Activated naive CD4-positive, alpha-beta T cell treated with anti-CD3 and anti-CD28 coated beads, Interleukin-2, amount 10 ng/mL, durations not matched to agents 7 days and 5 days (primary cell): ENCODE data around the gene RAB1B.

Experiments
- CTCF ChIA-PET: fragments of 350-600 bp; sonication (Branson Sonifier 250); formaldehyde crosslinking; loops from one replicate; lab custom pipeline; 2021; ENCODE audit warnings: antibody characterized with exemption; lab: Charles Lee
- DNase-seq: peaks from one replicate; pipeline ENCODE4 v3.0.0-alpha.2; 2020
- H3K27ac Mint-ChIP-seq: one replicate; pipeline ENCODE4 v1.8.0; 2021; ENCODE audit warnings: mild to moderate bottlenecking, moderate library complexity, mixed read lengths
- H3K27me3 Mint-ChIP-seq: one replicate; pipeline ENCODE4 v1.8.0; 2021; ENCODE audit warnings: mild to moderate bottlenecking, mixed read lengths
- H3K36me3 Mint-ChIP-seq: one replicate; pipeline ENCODE4 v1.8.0; 2021; ENCODE audit warnings: mixed read lengths
- H3K4me1 Mint-ChIP-seq: one replicate; pipeline ENCODE4 v1.8.0; 2021; ENCODE audit warnings: mixed read lengths
- H3K4me3 Mint-ChIP-seq: one replicate; pipeline ENCODE4 v1.8.0; 2021; ENCODE audit warnings: mild to moderate bottlenecking, moderate library complexity, mixed read lengths
- H3K9me3 Mint-ChIP-seq: one replicate; pipeline ENCODE4 v1.8.0; 2021; ENCODE audit warnings: mixed read lengths

The RAB1B gene

DNA sequence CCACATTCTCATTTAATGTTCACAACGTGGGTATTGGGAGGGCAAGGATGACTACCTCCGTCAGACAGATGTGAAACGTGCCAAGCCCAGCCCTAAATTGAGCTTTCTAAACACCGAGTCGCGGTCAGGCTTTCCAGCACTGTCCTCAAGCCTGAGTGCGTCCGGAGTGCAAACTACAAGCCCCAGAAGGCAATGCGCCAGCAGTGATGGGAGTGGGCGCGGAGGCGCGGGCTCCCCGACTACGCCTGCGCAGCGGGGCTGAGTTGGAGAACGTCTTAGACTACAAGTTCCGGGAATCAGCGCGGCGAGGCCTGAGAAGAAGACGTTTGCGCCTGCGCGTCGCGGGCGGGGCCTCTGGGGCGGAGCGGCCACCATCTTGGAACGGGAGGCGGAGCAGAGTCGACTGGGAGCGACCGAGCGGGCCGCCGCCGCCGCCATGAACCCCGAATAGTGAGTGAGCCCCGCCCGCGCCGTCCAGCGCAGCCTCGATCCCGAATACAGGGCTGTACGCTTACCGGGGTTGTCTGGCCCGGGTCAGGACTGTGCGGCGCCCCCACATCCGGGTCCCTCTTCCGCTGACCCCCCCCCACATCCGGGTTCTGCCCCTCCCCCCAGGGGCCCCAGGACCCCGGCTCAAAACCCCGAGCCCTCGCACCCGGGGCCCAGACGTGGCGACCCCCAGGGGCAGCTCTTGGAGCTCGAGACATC, at the start of gene RAB1B:
TSS of gene RAB1B (plus strand) at position 396 of the 708 bp plus-strand sequence. CDS start at position 437, 41 bp downstream.
- Mint-ChIP-seq H3K4me3 (peak within 1 kb of the TSS; percentile 91), H3K27me3 (no peaks in the 10 kb centered on the region), H3K4me1 (peaks cover 48% of the 10 kb centered on the region), H3K9me3 (no peaks in the 10 kb centered on the region), H3K36me3 (peaks cover 34% of the 10 kb centered on the region), H3K27ac (peak within 1 kb of the TSS; percentile 97)
- DNase-seq: peak; percentile 100
- CTCF ChIA-PET: interaction anchor here (1.4 to 1.9 kb wide), 2 partner anchors 9 to 46 kb away, joined by 4 to 5 read pairs; no protein-coding TSS in a partner anchor

DNA sequence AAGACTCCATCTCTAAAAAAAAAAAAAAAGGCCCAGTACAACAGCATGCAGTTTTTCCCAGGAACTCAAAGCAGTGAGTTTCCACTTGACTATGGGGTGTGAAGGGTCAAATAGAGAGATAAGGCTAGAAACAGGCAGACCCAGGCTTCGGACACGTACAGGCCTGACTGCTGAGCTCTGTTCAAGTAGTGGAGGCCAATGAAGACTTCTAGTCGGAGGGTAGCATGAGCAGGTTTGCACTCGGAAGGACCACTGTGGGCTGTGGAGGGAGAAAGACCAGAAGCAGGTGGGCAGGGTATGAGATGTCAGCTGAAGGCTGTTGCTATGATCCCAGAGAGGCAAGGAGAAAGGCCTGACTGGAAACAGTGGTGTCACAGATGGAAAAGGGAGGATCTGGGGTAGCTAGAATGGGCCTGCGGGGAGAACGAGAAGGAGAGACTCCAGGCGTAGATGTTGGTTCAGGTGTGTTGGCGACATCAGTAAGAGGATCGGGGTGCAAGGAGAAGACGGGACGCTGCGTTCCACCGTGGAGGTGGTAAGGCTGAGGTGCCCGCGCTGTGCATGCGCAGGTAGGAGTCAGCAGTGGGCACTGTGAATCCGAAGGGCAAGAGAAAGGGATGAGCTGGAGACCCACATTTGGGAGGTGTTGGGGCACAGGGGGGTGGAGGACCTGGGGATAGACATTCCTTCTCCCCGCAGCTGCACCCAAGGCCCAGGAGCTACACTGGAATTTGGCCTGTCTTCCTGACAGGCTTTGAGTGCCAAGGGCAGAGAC, 49.4 kb upstream of the RAB1B start:
- no peak overlapping the region for H3K4me3 Mint-ChIP-seq
- H3K27ac Mint-ChIP-seq: no peak overlapping the region

DNA sequence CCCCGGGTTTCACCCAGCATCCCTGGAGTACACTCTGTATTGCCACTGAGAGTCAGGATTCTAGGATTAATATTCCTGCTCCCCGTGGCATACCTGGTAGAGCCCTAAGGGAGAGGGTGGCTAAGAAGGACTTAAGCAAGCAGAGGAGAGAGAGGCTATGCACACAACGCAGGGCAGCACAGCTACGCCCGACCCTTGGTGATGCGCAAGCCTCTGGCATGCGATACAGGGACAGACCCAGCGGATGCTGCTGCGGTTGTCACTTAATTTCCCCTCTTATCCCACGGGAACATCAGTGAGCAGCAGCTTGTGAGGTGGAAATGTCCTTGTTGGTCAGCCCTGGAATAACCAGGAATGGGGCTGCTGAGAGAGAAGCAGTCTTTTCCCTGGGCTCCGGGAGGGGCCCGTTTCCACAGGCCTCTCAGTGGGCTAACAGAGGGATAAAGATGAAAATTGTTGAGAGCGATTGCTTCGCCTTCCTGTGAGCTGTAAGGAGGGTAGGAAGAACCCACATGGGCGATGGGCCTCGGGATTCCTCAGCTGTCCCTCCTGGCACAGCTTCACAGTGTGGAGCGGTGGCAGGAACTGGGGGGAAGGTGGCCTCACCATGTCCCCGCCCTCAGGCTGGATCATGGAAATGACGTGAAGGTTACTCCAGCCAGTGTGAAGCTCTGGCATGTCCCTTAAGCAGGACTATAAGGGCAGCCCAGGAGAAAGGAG, 48.4 kb upstream of the RAB1B start:
- Mint-ChIP-seq H3K36me3 (peaks cover 44% of the 10 kb centered on the region), H3K4me3 (no peak overlapping the region), H3K27ac (no peak overlapping the region), H3K4me1 (peaks cover 22% of the 10 kb centered on the region), H3K27me3 (no peaks in the 10 kb centered on the region), H3K9me3 (no peaks in the 10 kb centered on the region)
- no peak for DNase-seq
- CTCF ChIA-PET: interaction anchor here (0.9 to 3.0 kb wide), 3 partner anchors 40 to 169 kb away, joined by 3 to 23 read pairs (median 15); no protein-coding TSS in a partner anchor

More for the DNA sequence above, 49.4 kb upstream of the RAB1B start:
- CTCF ChIA-PET: no interaction called here
- DNase-seq: no peak
- H3K9me3 Mint-ChIP-seq: no peaks in the 10 kb centered on the region
- H3K27me3 Mint-ChIP-seq: no peaks in the 10 kb centered on the region
- peaks cover 22% of the 10 kb centered on the region for H3K4me1 Mint-ChIP-seq
- H3K36me3 Mint-ChIP-seq: peaks cover 44% of the 10 kb centered on the region

DNA sequence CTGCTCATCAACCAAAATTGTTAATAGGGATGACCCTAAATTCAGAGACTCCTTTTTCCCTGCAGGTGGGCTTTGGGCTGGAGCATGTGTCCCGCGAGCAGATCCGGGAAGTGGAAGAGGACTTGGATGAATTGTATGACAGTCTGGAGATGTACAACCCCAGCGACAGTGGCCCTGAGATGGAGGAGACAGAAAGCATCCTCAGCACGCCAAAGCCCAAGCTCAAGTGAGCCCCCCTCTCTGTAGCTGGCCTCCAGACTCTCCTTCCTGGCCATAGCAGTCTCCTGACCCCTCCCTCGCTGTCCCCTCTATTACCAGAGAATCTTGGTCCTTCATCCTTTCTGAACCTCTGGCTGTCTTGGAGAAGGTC, 47.9 kb upstream of the RAB1B start:
- H3K9me3 Mint-ChIP-seq: no peaks in the 10 kb centered on the region
- DNase-seq: no peak
- CTCF ChIA-PET: interaction anchor here (0.9 to 3.0 kb wide), 3 partner anchors 39 to 168 kb away, joined by 3 to 23 read pairs (median 15); no protein-coding TSS in a partner anchor
- peaks cover 22% of the 10 kb centered on the region for H3K4me1 Mint-ChIP-seq
- H3K36me3 Mint-ChIP-seq: peaks cover 46% of the 10 kb centered on the region
- H3K4me3 Mint-ChIP-seq: no peak overlapping the region
- H3K27ac Mint-ChIP-seq: no peak overlapping the region
- H3K27me3 Mint-ChIP-seq: no peaks in the 10 kb centered on the region

DNA sequence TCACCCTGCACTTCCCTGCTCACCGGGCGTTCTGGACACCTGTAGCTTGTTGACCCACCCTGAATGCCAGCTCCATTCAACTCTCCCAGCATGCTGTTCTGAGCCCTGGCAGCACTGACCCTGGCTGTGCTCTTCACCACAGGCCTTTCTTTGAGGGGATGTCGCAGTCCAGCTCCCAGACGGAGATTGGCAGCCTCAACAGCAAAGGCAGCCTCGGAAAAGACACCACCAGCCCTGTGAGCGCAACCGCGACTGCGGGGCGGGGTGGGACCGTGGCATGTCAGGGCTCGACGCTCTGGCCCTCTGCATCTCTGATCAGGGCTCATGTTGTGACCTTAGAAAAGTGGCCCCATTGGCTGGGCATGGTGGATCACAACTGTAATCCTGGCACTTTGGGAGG, 47.4 kb upstream of the RAB1B start:
- peaks cover 22% of the 10 kb centered on the region for H3K4me1 Mint-ChIP-seq
- H3K27ac Mint-ChIP-seq: no peak overlapping the region
- CTCF ChIA-PET: interaction anchor here (1.4 to 3.0 kb wide), 3 partner anchors 39 to 150 kb away, joined by 4 to 23 read pairs (median 15); no protein-coding TSS in a partner anchor
- H3K4me3 Mint-ChIP-seq: no peak overlapping the region
- H3K27me3 Mint-ChIP-seq: no peaks in the 10 kb centered on the region
- DNase-seq: no peak
- peaks cover 44% of the 10 kb centered on the region for H3K36me3 Mint-ChIP-seq
- no peaks in the 10 kb centered on the region for H3K9me3 Mint-ChIP-seq

DNA sequence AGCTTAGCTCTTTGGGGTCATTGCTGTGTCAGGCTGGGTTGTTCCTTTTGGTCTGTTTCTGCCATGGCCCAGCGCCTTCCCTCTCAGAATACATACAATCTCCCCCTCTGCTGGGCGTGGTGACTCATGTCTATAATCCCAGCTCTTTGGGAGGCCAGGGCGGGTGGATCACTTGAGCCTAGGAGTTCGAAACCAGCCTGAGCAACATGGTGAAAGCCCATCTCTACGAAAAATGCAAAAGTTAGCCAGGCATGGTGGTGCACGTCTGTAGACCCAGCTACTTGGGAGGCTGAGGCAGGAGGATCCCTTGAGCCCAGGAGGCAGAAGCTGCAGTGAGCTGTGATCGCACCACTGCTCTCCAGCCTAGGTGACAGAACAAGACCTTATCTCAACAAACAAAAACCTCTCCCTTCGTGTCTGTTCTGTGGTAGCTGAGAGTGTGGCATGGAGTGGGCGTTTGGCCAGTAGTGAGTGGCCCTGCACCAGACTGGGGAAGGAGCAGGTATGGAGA, 46.7 kb upstream of the RAB1B start:
- no peak for DNase-seq
- CTCF ChIA-PET: interaction anchor here (0.8 to 3.0 kb wide), 12 partner anchors 12 to 151 kb away, joined by 3 to 23 read pairs (median 4); partner anchors contain the start of genes RAB1B and YIF1A
- H3K36me3 Mint-ChIP-seq: peaks cover 40% of the 10 kb centered on the region
- peaks cover 22% of the 10 kb centered on the region for H3K4me1 Mint-ChIP-seq
- no peaks in the 10 kb centered on the region for H3K27me3 Mint-ChIP-seq
- peak overlapping the region; percentile 84 for H3K27ac Mint-ChIP-seq
- no peaks in the 10 kb centered on the region for H3K9me3 Mint-ChIP-seq
- H3K4me3 Mint-ChIP-seq: no peak overlapping the region

DNA sequence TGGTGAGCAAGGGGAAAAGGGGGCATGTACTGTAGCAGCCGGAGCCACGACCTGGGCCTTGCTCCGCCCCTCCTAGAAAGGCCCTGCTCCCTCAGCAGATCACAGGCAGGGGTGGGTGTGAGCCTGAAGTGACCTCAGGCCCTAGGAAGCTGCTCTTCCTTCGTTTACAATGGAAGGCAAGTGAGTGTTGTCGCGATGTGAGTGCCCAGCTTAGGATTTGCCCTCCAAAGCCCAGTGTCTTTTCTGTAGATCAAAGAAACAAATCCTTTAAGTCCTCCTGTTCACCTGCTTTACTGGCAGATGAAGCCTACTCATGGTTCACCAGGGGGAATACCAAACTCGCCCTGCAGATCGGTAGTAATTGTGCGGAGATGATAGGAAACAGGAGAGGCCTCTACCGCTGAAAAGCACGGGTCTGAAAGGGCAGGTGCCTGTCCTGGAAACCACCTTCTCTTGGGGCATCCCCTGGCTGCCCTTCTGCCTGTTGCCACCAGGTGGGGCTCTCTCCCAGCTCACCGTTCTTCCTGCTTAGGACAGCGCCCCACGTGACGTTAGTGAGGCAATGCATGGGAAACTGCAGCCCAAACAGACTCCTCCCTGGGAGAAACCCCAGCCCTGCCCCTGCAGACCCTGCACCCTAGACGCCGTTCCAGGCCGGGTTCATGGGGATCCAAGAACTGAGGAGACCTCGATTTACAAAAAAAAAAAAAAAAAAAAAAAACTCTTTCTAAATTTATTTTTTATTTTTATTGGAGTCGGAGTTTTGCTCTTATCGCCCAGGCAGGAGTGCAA, 45.9 kb upstream of the RAB1B start:
- peak overlapping the region; percentile 84 for H3K27ac Mint-ChIP-seq
- H3K4me3 Mint-ChIP-seq: no peak overlapping the region
- DNase-seq: peak; percentile 95
- no peaks in the 10 kb centered on the region for H3K27me3 Mint-ChIP-seq
- H3K36me3 Mint-ChIP-seq: peaks cover 44% of the 10 kb centered on the region
- CTCF ChIA-PET: interaction anchor here (0.8 to 3.0 kb wide), 16 partner anchors 12 to 228 kb away, joined by 3 to 23 read pairs (median 4); partner anchors contain the start of genes RAB1B and YIF1A
- H3K4me1 Mint-ChIP-seq: peaks cover 22% of the 10 kb centered on the region
- no peaks in the 10 kb centered on the region for H3K9me3 Mint-ChIP-seq

DNA sequence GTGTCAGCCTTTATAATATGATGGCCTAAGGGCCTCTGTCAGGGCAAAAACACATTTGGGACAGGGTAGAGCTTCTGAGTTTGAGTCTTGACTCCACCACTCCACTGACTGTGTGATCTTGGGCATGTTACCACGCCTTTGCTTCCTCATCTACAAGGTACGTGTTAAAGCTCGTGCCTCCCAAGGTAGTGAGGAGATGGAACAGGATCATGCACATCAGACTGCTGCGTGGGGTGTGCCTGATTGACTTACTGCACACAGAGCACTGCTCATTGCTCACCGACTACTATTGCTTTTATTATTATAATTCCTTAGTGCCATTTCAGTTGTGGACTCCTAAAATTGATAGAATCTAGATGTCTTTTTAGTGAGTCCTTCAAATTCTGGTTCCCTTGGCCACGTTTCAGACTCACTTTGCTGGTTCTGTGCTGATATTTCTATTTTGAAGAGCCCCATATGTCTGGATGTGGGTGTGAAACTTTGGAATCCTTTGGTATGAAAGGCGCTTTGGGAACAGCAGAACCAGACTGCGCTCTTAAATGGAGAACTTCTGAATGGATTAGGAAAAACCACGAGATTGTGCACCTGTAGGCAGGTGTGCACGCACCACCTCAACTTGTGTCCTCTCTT, 44.1 kb upstream of the RAB1B start:
- Mint-ChIP-seq H3K36me3 (peaks cover 42% of the 10 kb centered on the region), H3K9me3 (no peaks in the 10 kb centered on the region), H3K4me1 (peaks cover 17% of the 10 kb centered on the region), H3K4me3 (no peak overlapping the region), H3K27ac (no peak overlapping the region), H3K27me3 (no peaks in the 10 kb centered on the region)
- no peak for DNase-seq
- CTCF ChIA-PET: interaction anchor here (1.3 to 1.4 kb wide), 2 partner anchors 11 to 157 kb away, joined by 3 to 4 read pairs; no protein-coding TSS in a partner anchor

DNA sequence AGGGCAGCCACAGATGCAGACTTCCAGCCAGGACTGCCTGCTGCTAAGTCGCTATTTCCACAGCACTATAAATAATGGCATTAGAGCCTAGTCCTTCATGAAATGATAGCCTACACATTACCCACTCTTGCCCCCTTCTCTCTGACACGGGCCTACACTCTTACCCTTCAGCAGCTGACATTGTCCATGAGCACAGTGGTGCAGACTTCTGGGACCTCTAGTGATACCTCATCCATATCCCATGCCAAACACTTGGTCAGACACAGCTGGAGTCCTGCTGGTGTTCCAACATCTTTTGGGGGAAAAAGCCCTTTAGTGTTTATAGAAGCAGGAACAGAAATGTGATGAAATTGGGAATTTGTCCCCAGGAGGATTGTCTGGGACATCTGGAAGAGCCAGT, 43.4 kb upstream of the RAB1B start:
- CTCF ChIA-PET: interaction anchor here (1.1 to 1.3 kb wide), 2 partner anchors 21 to 157 kb away, joined by 3 to 5 read pairs; no protein-coding TSS in a partner anchor
- Mint-ChIP-seq H3K27me3 (no peaks in the 10 kb centered on the region), H3K9me3 (no peaks in the 10 kb centered on the region), H3K27ac (no peak overlapping the region), H3K36me3 (peaks cover 44% of the 10 kb centered on the region), H3K4me3 (no peak overlapping the region), H3K4me1 (peaks cover 17% of the 10 kb centered on the region)
- no peak for DNase-seq

DNA sequence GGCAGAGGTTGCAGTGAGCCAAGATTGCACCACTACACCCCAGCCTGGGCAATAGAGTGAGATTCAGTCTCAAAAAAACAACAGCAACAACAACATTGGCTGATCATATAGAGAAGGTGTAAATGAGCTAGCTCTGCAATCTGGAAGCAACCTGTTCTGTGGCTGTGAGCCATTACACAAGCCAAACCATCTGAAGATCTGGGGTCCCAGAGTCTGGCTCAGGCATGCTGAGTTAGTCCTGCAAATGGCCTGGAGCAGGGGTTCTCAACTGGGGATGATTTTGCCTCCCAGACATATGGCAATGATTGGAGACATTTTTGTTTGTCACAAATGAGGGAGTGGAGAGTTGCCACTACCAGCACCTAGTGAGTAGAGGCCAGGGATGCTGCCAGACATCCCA, 42.3 kb upstream of the RAB1B start:
- H3K27ac Mint-ChIP-seq: peak overlapping the region; percentile 58
- H3K9me3 Mint-ChIP-seq: no peaks in the 10 kb centered on the region
- no peak overlapping the region for H3K4me3 Mint-ChIP-seq
- peaks cover 43% of the 10 kb centered on the region for H3K36me3 Mint-ChIP-seq
- no peaks in the 10 kb centered on the region for H3K27me3 Mint-ChIP-seq
- peaks cover 17% of the 10 kb centered on the region for H3K4me1 Mint-ChIP-seq
- no peak for DNase-seq
- CTCF ChIA-PET: interaction anchor here (1.1 to 1.3 kb wide), 2 partner anchors 20 to 158 kb away, joined by 3 to 5 read pairs; no protein-coding TSS in a partner anchor

DNA sequence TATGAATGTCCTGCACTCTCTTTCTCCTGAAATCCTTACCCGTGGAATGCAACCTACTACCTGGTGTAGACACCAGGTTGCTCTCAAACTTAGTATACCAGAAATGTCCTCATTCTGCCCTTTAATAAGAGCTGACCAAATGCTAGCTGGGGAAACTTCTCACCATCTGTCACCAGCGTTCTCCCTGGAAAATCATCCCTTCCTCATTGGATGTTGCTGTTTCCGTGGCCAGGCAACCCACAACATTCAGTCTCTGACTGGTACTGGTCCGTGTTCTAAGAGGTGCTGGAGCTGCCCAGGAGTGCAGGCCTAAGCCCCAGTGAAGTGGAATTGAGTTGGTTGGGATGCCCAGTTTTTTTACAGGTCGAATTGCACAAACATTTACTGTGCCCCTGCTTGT, 40.7 kb upstream of the RAB1B start:
- no peak for DNase-seq
- CTCF ChIA-PET: no interaction called here
- Mint-ChIP-seq H3K36me3 (peaks cover 46% of the 10 kb centered on the region), H3K27me3 (no peaks in the 10 kb centered on the region), H3K27ac (no peak overlapping the region), H3K4me3 (no peak overlapping the region), H3K4me1 (peaks cover 5% of the 10 kb centered on the region), H3K9me3 (no peaks in the 10 kb centered on the region)

DNA sequence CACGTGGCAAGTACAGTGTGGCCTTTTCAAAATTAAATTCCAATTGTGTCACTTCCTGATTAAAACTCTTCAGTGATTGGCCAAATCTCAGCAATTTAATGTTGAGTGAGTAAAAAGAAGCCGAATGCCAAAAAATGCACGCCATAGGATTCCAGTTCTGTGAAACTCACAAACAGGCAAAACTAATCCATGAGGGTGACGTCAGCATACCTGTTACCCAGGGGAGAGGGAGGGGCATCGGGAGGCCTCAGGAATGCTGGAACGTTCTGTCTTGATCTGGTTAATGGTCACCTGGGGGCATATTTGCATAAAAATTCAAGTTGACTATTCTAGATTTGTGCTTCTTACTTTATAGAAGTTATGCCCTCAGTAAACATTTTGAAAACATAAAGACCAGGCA, 39.9 kb upstream of the RAB1B start:
- H3K27ac Mint-ChIP-seq: no peak overlapping the region
- H3K27me3 Mint-ChIP-seq: no peaks in the 10 kb centered on the region
- CTCF ChIA-PET: no interaction called here
- H3K4me3 Mint-ChIP-seq: no peak overlapping the region
- no peak for DNase-seq
- peaks cover under 1% of the 10 kb centered on the region for H3K4me1 Mint-ChIP-seq
- H3K9me3 Mint-ChIP-seq: no peaks in the 10 kb centered on the region
- H3K36me3 Mint-ChIP-seq: peaks cover 49% of the 10 kb centered on the region
